ENCODE data around the gene SLC4A1.

DNA sequence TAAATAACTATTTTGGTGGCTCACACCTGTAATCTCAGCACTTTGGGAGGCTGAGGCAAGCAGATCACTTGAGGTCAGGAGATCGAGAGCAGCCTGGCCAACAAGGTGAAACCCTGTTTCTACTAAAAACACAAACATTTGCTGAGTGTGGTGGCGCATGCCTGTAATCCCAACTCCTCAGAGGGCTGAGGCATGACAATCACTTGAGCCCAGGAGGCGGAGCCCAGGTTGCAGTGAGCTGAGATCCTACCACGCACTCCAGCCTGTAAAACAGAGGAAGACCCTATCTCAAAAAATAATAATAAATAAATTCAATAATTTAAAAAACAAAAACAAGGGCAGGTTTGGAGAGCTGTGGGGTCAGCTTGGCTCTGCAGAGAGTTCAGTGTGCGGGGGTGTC lies 5.7 kb upstream of the SLC4A1 start:
- TF ChIP-seq RAD21 (IDR thresholded peaks at IDR 0.05; ENCODE audit: low read depth): no peak
- TF ChIP-seq EP300 (IDR thresholded peaks at IDR 0.05; ENCODE audit: borderline replicate concordance): no peak
- TF ChIP-seq TAF1 (IDR thresholded peaks at IDR 0.05; ENCODE audit: low read depth): no peak
- TF ChIP-seq, protein P1, sequence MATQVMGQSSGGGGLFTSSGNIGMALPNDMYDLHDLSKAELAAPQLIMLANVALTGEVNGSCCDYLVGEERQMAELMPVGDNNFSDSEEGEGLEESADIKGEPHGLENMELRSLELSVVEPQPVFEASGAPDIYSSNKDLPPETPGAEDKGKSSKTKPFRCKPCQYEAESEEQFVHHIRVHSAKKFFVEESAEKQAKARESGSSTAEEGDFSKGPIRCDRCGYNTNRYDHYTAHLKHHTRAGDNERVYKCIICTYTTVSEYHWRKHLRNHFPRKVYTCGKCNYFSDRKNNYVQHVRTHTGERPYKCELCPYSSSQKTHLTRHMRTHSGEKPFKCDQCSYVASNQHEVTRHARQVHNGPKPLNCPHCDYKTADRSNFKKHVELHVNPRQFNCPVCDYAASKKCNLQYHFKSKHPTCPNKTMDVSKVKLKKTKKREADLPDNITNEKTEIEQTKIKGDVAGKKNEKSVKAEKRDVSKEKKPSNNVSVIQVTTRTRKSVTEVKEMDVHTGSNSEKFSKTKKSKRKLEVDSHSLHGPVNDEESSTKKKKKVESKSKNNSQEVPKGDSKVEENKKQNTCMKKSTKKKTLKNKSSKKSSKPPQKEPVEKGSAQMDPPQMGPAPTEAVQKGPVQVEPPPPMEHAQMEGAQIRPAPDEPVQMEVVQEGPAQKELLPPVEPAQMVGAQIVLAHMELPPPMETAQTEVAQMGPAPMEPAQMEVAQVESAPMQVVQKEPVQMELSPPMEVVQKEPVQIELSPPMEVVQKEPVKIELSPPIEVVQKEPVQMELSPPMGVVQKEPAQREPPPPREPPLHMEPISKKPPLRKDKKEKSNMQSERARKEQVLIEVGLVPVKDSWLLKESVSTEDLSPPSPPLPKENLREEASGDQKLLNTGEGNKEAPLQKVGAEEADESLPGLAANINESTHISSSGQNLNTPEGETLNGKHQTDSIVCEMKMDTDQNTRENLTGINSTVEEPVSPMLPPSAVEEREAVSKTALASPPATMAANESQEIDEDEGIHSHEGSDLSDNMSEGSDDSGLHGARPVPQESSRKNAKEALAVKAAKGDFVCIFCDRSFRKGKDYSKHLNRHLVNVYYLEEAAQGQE (IDR thresholded peaks at IDR 0.05; ENCODE audit: low read depth): no peak
- no peak for TF ChIP-seq CEBPB (IDR thresholded peaks at IDR 0.05)
- no peak for TF ChIP-seq NFIC (IDR thresholded peaks at IDR 0.05)
- TF ChIP-seq, protein P2, sequence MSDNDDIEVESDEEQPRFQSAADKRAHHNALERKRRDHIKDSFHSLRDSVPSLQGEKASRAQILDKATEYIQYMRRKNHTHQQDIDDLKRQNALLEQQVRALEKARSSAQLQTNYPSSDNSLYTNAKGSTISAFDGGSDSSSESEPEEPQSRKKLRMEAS (IDR thresholded peaks at IDR 0.05): no peak
- no peak for TF ChIP-seq EGR1 (IDR thresholded peaks at IDR 0.05)
- TF ChIP-seq YY1 (IDR thresholded peaks at IDR 0.05; ENCODE audit: low read depth): no peak
- TF ChIP-seq, protein P3, sequence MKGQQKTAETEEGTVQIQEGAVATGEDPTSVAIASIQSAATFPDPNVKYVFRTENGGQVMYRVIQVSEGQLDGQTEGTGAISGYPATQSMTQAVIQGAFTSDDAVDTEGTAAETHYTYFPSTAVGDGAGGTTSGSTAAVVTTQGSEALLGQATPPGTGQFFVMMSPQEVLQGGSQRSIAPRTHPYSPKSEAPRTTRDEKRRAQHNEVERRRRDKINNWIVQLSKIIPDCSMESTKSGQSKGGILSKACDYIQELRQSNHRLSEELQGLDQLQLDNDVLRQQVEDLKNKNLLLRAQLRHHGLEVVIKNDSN (IDR thresholded peaks at IDR 0.05): no peak
- no peak for TF ChIP-seq FOXM1 (IDR thresholded peaks at IDR 0.05; ENCODE audit: borderline replicate concordance, low read depth)
